WTC11 (cell line): ENCODE data around the gene DHRS7. TPM values are rescaled to one million over a fixed set of nuclear protein-coding genes. Genes with fewer than 3 reads are reported as not detected.

Experiments
- ATAC-seq: fragments of 200-7000 bp; cut with Tn5 transposase; 2 replicates; pipeline ENCODE4 v1.10.0; 2021; ENCODE audit warnings: mild to moderate bottlenecking, moderate library complexity
- CTCF ChIA-PET: fragments of 300-600 bp; sonication (Branson Sonifier 250); formaldehyde crosslinking; loops from one replicate; lab custom pipeline; 2021; ENCODE audit warnings: antibody characterized with exemption; lab: Charles Lee
- POLR2A ChIA-PET: fragments of 350-600 bp; sonication (Branson Sonifier 250); formaldehyde crosslinking; loops from one replicate; lab custom pipeline; 2021; ENCODE audit warnings: antibody characterized with exemption; lab: Charles Lee
- DNase-seq: peaks from one replicate; pipeline ENCODE4 v3.0.0; 2021; ENCODE audit warnings: low spot score
- H3K27ac Mint-ChIP-seq: 2 replicates; pipeline ENCODE4 v1.8.0; 2021; ENCODE audit warnings: mixed read lengths
- H3K27me3 Mint-ChIP-seq: 2 replicates; pipeline ENCODE4 v1.8.0; 2021; ENCODE audit warnings: low read depth, mild to moderate bottlenecking, moderate library complexity, mixed read lengths
- H3K36me3 Mint-ChIP-seq: 2 replicates; pipeline ENCODE4 v1.8.0; 2021; ENCODE audit warnings: mixed read lengths
- H3K4me1 Mint-ChIP-seq: 2 replicates; pipeline ENCODE4 v1.8.0; 2022; ENCODE audit warnings: mixed read lengths
- H3K4me3 Mint-ChIP-seq: 2 replicates; pipeline ENCODE4 v1.8.0; 2021; ENCODE audit warnings: mild to moderate bottlenecking, moderate library complexity, mixed read lengths
- H3K9me3 Mint-ChIP-seq: 2 replicates; pipeline ENCODE4 v1.8.0; 2021; ENCODE audit warnings: mixed read lengths
- AFF4 ChIP-seq: sonication (generic); formaldehyde crosslinking; IDR thresholded peaks from 2 replicates; pipeline ENCODE4 v1.8.1; 2023; ENCODE audit warnings: mild to moderate bottlenecking, missing genetic modification reagents, borderline replicate concordance
- ATF3 ChIP-seq: sonication (generic); formaldehyde crosslinking; conservative IDR thresholded peaks from 2 replicates; pipeline ENCODE4 v1.8.1; 2022; ENCODE audit warnings: mild to moderate bottlenecking, missing genetic modification reagents
- CREM ChIP-seq: sonication (generic); formaldehyde crosslinking; IDR thresholded peaks from 2 replicates; pipeline ENCODE4 v1.8.1; 2022; ENCODE audit warnings: mild to moderate bottlenecking, missing genetic modification reagents, moderate library complexity
- E2F1 ChIP-seq: sonication (generic); formaldehyde crosslinking; IDR thresholded peaks from 2 replicates; pipeline ENCODE4 v1.8.0; 2022; ENCODE audit warnings: mild to moderate bottlenecking, missing genetic modification reagents
- FOXK1 ChIP-seq: sonication (generic); formaldehyde crosslinking; IDR thresholded peaks from 2 replicates; pipeline ENCODE4 v1.8.0; 2022; ENCODE audit warnings: mild to moderate bottlenecking, moderate library complexity, missing genetic modification reagents
- GRHL2 ChIP-seq: fragments of 250-450 bp; sonication (Bioruptor Pico); IDR thresholded peaks from 2 replicates; pipeline ENCODE4 v1.8.0; 2022; ENCODE audit warnings: mild to moderate bottlenecking, moderate library complexity; ENCODE audit not compliant: insufficient replicate concordance, severe bottlenecking
- HMGA2 ChIP-seq: fragments of 250-450 bp; sonication (Bioruptor Pico); IDR thresholded peaks from 2 replicates; pipeline ENCODE4 v1.4.0; 2021; ENCODE audit warnings: mild to moderate bottlenecking, moderate library complexity
- MYBL2 ChIP-seq: sonication (generic); formaldehyde crosslinking; IDR thresholded peaks from 2 replicates; pipeline ENCODE4 v1.8.1; 2023; ENCODE audit warnings: mild to moderate bottlenecking, moderate library complexity, missing genetic modification reagents
- NR1H2 ChIP-seq: sonication (generic); formaldehyde crosslinking; IDR thresholded peaks from 2 replicates; pipeline ENCODE4 v1.9.0; 2021; ENCODE audit warnings: mild to moderate bottlenecking, moderate library complexity, missing genetic modification reagents
- RELA ChIP-seq: sonication (generic); formaldehyde crosslinking; IDR thresholded peaks from 2 replicates; pipeline ENCODE4 v1.8.1; 2022; ENCODE audit warnings: missing genetic modification reagents, mild to moderate bottlenecking, borderline replicate concordance
- SOX15 ChIP-seq: fragments of 250-450 bp; sonication (Bioruptor Pico); IDR thresholded peaks from 2 replicates; pipeline ENCODE4 v1.9.0; 2021; ENCODE audit warnings: mild to moderate bottlenecking
- USF1 ChIP-seq: sonication (generic); formaldehyde crosslinking; IDR thresholded peaks from 2 replicates; pipeline ENCODE4 v1.8.0; 2022; ENCODE audit warnings: mild to moderate bottlenecking, missing genetic modification reagents
- ZBTB21 ChIP-seq: sonication (generic); formaldehyde crosslinking; IDR thresholded peaks from 2 replicates; pipeline ENCODE4 v1.8.1; 2023; ENCODE audit warnings: mild to moderate bottlenecking, missing genetic modification reagents, borderline replicate concordance
- ZBTB43 ChIP-seq: sonication (generic); formaldehyde crosslinking; IDR thresholded peaks from 2 replicates; pipeline ENCODE4 v1.8.1; 2023; ENCODE audit warnings: mild to moderate bottlenecking, missing genetic modification reagents
- ZNF317 ChIP-seq: sonication (generic); formaldehyde crosslinking; IDR thresholded peaks from 2 replicates; pipeline ENCODE4 v1.8.1; 2023; ENCODE audit warnings: low read depth, mild to moderate bottlenecking, moderate library complexity, missing genetic modification reagents, borderline replicate concordance
- ZNF512 ChIP-seq: sonication (generic); formaldehyde crosslinking; IDR thresholded peaks from 2 replicates; pipeline ENCODE4 v1.8.1; 2022; ENCODE audit warnings: missing genetic modification reagents, borderline replicate concordance
- total RNA-seq: library from RNA; stranded (reverse); gene quantifications from 3 replicates; pipeline ENCODE4 v1.2.3, GENCODE V29; 2021

Gene DHRS7
- total RNA-seq, 1 experiment from 2014 or later: 39.9 TPM

GRCh38 chr14:60206837-60207533 is 41.8 kb upstream of the DHRS7 start:
- POLR2A ChIA-PET: no interaction called here

GRCh38 chr14:60206249-60206670 is 41.1 kb upstream of the DHRS7 start:
- no peak overlapping the region for H3K4me3 Mint-ChIP-seq
- H3K36me3 Mint-ChIP-seq: peaks cover 3% of the 10 kb centered on the region; the same call in 1 of the 2 replicates
- H3K4me1 Mint-ChIP-seq: peaks cover 31% of the 10 kb centered on the region
- ChIA-PET CTCF (no interaction called here), POLR2A (no interaction called here)
- TF ChIP-seq E2F1 (CRISPR knock-in tag): no peak
- TF ChIP-seq NR1H2: no peak
- no peak for TF ChIP-seq SOX15
- no peak for TF ChIP-seq FOXK1 (CRISPR knock-in tag)
- TF ChIP-seq ZBTB43 (CRISPR knock-in tag): no peak
- no peak for TF ChIP-seq ZNF512 (CRISPR knock-in tag)
- no peak for TF ChIP-seq ZBTB21 (CRISPR knock-in tag)
- DNase-seq (no peak), ATAC-seq (no peak)
- no peak overlapping the region for H3K27ac Mint-ChIP-seq
- no peaks in the 10 kb centered on the region; the same call in none of the 2 replicates for H3K27me3 Mint-ChIP-seq
- H3K9me3 Mint-ChIP-seq: peaks cover 5% of the 10 kb centered on the region

More at GRCh38 chr14:60206837-60207533, 41.8 kb upstream of the DHRS7 start:
- no peak overlapping the region for H3K27ac Mint-ChIP-seq
- no peak overlapping the region for H3K4me3 Mint-ChIP-seq
- DNase-seq: no peak
- TF ChIP-seq HMGA2 (CRISPR knock-in tag) (no peak), RELA (no peak), ATF3 (no peak), FOXK1 (CRISPR knock-in tag) (no peak), ZBTB21 (CRISPR knock-in tag) (no peak), CREM (CRISPR knock-in tag) (no peak), GRHL2 (CRISPR knock-in tag) (no peak), AFF4 (CRISPR knock-in tag) (no peak), USF1 (CRISPR knock-in tag) (no peak), MYBL2 (CRISPR knock-in tag) (no peak), E2F1 (CRISPR knock-in tag) (no peak), ZNF317 (no peak)
- H3K27me3 Mint-ChIP-seq: no peaks in the 10 kb centered on the region; the same call in none of the 2 replicates
- no peaks in the 10 kb centered on the region for H3K36me3 Mint-ChIP-seq
- CTCF ChIA-PET: no interaction called here
- H3K4me1 Mint-ChIP-seq: peaks cover 36% of the 10 kb centered on the region
- no peak for ATAC-seq
- H3K9me3 Mint-ChIP-seq: no peaks in the 10 kb centered on the region
